H1 (cell line): ENCODE measurements around the gene CENPP. TPM values are rescaled to one million over a fixed set of nuclear protein-coding genes. Genes with fewer than 3 reads are reported as not detected.

Experiments used
- CTCF ChIA-PET: fragments of 300-600 bp; sonication (Branson Sonifier 250); formaldehyde crosslinking; loops from one replicate; lab custom pipeline; 2021; ENCODE audit not compliant: partially characterized antibody; lab: Charles Lee
- POLR2A ChIA-PET: fragments of 300-600 bp; sonication (Branson Sonifier 250); formaldehyde crosslinking; loops from one replicate; lab custom pipeline; 2021; ENCODE audit warnings: inconsistent platforms; ENCODE audit not compliant: partially characterized antibody; lab: Charles Lee
- DNase-seq, 2 experiments: peaks; one replicate each; pipeline versions ENCODE4 v3.0.0 to v3.0.0-alpha.2; 2010 to 2022; ENCODE audit warnings: low spot score in 2 of 2, low read depth in 1 of 2, mixed read lengths in 1 of 2
- FAIRE-seq: peaks from 2 replicates; lab custom pipeline; 2011; peaks lifted over from hg19 to GRCh38; lab: Jason Lieb, UNC
- H2AFZ ChIP-seq: 2 replicates; pipeline ENCODE4 v1.8.1; 2012; ENCODE audit warnings: low read length, inconsistent platforms
- H2AK5ac ChIP-seq: 2 replicates; pipeline ENCODE4 v1.6.1; 2013; ENCODE audit warnings: low read depth, low read length
- H2BK120ac ChIP-seq: replicated peaks from 2 replicates; pipeline ENCODE3; 2013; ENCODE audit warnings: low read depth, low read length, inconsistent platforms
- H2BK12ac ChIP-seq: 2 replicates; pipeline ENCODE4 v1.6.1; 2013; ENCODE audit warnings: low read depth, low read length
- H2BK15ac ChIP-seq: 2 replicates; pipeline ENCODE4 v1.6.1; 2013; ENCODE audit warnings: low read length
- H2BK20ac ChIP-seq: 2 replicates; pipeline ENCODE4 v1.6.1; 2013; ENCODE audit warnings: low read length
- H2BK5ac ChIP-seq: 2 replicates; pipeline ENCODE4 v1.6.1; 2013; ENCODE audit warnings: low read depth, low read length
- H3K14ac ChIP-seq: 2 replicates; pipeline ENCODE4 v1.6.1; 2013; ENCODE audit warnings: inconsistent platforms; ENCODE audit not compliant: insufficient read length
- H3K18ac ChIP-seq: 2 replicates; pipeline ENCODE4 v1.6.1; 2013; ENCODE audit warnings: low read length; ENCODE audit errors: extremely low read depth
- H3K23ac ChIP-seq: 2 replicates; pipeline ENCODE4 v1.6.1; 2013; ENCODE audit warnings: inconsistent platforms; ENCODE audit not compliant: insufficient read length
- H3K23me2 ChIP-seq: 2 replicates; pipeline ENCODE4 v1.6.1; 2013; ENCODE audit warnings: low read depth, low read length
- H3K27ac ChIP-seq: 2 replicates; pipeline ENCODE4 v1.6.1; 2011; ENCODE audit warnings: low read depth, low read length, inconsistent platforms
- H3K27me3 ChIP-seq, 4 experiments: replicated peaks in 1 of 4; 1 replicate in 1 of 4; 2 replicates in 3 of 4; pipeline versions ENCODE4 v1.6.1 to v1.8.1; 2011 to 2013; ENCODE audit warnings: low read length in 3 of 4, mild to moderate bottlenecking in 3 of 4, inconsistent platforms in 2 of 4, mixed read lengths in 2 of 4, moderate library complexity in 1 of 4; ENCODE audit not compliant: control insufficient read depth in 3 of 4, insufficient read depth in 3 of 4; ENCODE audit errors: extremely low read depth in 1 of 4
- H3K36me3 ChIP-seq, 4 experiments: 2 replicates each; pipeline versions ENCODE4 v1.6.1 to v1.8.1; 2011 to 2013; ENCODE audit warnings: mild to moderate bottlenecking in 4 of 4, low read length in 3 of 4, moderate library complexity in 2 of 4, control low read depth in 1 of 4, inconsistent platforms in 1 of 4; ENCODE audit not compliant: insufficient read depth in 4 of 4, control insufficient read depth in 2 of 4
- H3K4ac ChIP-seq: replicated peaks from 2 replicates; pipeline ENCODE3; 2013; ENCODE audit warnings: low read length, low read depth, mixed read lengths, inconsistent platforms; ENCODE audit not compliant: insufficient read length
- H3K4me1 ChIP-seq, 4 experiments: replicated peaks in 1 of 4; 1 replicate in 1 of 4; 2 replicates in 3 of 4; pipeline versions ENCODE4 v1.6.1 to v1.8.1; 2011 to 2013; ENCODE audit warnings: low read length in 3 of 4, inconsistent platforms in 2 of 4, mixed read lengths in 1 of 4; ENCODE audit not compliant: insufficient read depth in 4 of 4, control insufficient read depth in 3 of 4
- H3K4me2 ChIP-seq, 2 experiments: 2 replicates each; pipeline versions ENCODE4 v1.6.1 to v1.8.1; 2011 to 2013; ENCODE audit warnings: low read depth in 2 of 2, low read length in 2 of 2, control low read depth in 1 of 2, inconsistent platforms in 1 of 2, mild to moderate bottlenecking in 1 of 2; ENCODE audit not compliant: insufficient read depth in 1 of 2
- H3K4me3 ChIP-seq, 4 experiments: fragments of 200-600, 300-600 bp in 1 of 4; sonication (generic), shearing (Covaris generic), sonication (Bioruptor Twin) in 1 of 4; 2 replicates each; pipeline versions ENCODE4 v1.5.1 to v1.8.1; 2011 to 2016; ENCODE audit warnings: low read length in 4 of 4, low read depth in 3 of 4, control low read depth in 2 of 4, inconsistent platforms in 2 of 4, mild to moderate bottlenecking in 2 of 4, mixed read lengths in 1 of 4, moderate library complexity in 1 of 4; ENCODE audit not compliant: insufficient read depth in 2 of 4; ENCODE audit errors: extremely low read depth in 1 of 4
- H3K56ac ChIP-seq: replicated peaks from 2 replicates; pipeline ENCODE3; 2013; ENCODE audit warnings: low read depth, mild to moderate bottlenecking, mixed read lengths, low read length, inconsistent platforms; ENCODE audit not compliant: insufficient read length
- H3K79me1 ChIP-seq: 2 replicates; pipeline ENCODE4 v1.6.1; 2013; ENCODE audit warnings: low read depth, low read length, control low read depth
- H3K79me2 ChIP-seq, 2 experiments: 2 replicates each; pipeline versions ENCODE4 v1.6.1 to v1.8.1; 2012 to 2013; ENCODE audit warnings: low read length in 2 of 2, mild to moderate bottlenecking in 2 of 2, inconsistent platforms in 1 of 2; ENCODE audit not compliant: insufficient read depth in 2 of 2, control insufficient read depth in 1 of 2
- H3K9ac ChIP-seq, 4 experiments: replicated peaks in 1 of 4; 1 replicate in 1 of 4; 2 replicates in 3 of 4; pipeline versions ENCODE4 v1.6.1 to v1.8.1; 2011 to 2013; ENCODE audit warnings: low read depth in 3 of 4, low read length in 3 of 4, control low read depth in 2 of 4, mild to moderate bottlenecking in 2 of 4, moderate library complexity in 2 of 4, inconsistent platforms in 1 of 4; ENCODE audit errors: extremely low read depth in 1 of 4
- H3K9me3 ChIP-seq, 2 experiments: 2 replicates each; pipeline versions ENCODE4 v1.6.1 to v1.8.1; 2012 to 2013; ENCODE audit warnings: mild to moderate bottlenecking in 2 of 2, moderate library complexity in 2 of 2, control low read depth in 1 of 2, inconsistent platforms in 1 of 2, low read depth in 1 of 2, low read length in 1 of 2, mixed read lengths in 1 of 2; ENCODE audit not compliant: insufficient read depth in 2 of 2
- H4K20me1 ChIP-seq, 2 experiments: replicated peaks in 1 of 2; 2 replicates each; pipeline versions ENCODE3 to v1.8.1; 2011 to 2013; ENCODE audit warnings: inconsistent platforms in 2 of 2, low read length in 2 of 2, mild to moderate bottlenecking in 1 of 2; ENCODE audit not compliant: insufficient read depth in 2 of 2, control insufficient read depth in 1 of 2
- H4K5ac ChIP-seq: 2 replicates; pipeline ENCODE4 v1.6.1; 2013; ENCODE audit warnings: low read length, low read depth, mixed read lengths, inconsistent platforms; ENCODE audit not compliant: insufficient read length
- H4K8ac ChIP-seq: 2 replicates; pipeline ENCODE4 v1.8.0; 2013; ENCODE audit warnings: mild to moderate bottlenecking, moderate library complexity, low read length, inconsistent platforms; ENCODE audit not compliant: insufficient read depth; ENCODE audit errors: extremely low read depth
- H4K91ac ChIP-seq: replicated peaks from 2 replicates; pipeline ENCODE3; 2013; ENCODE audit warnings: low read length, mixed read lengths, inconsistent platforms; ENCODE audit not compliant: insufficient read length
- BCL11A ChIP-seq, 2 experiments: IDR thresholded peaks; one replicate each; pipeline ENCODE4 v1.6.1; 2011; ENCODE audit warnings: low read depth in 2 of 2, low read length in 2 of 2, mild to moderate bottlenecking in 2 of 2
- CBX8 ChIP-seq: fragments of 300-800, 300-1000 bp; sonication (generic); IDR thresholded peaks from 2 replicates; pipeline ENCODE4 v1.7.1; 2016; ENCODE audit warnings: low read depth, low read length, borderline replicate concordance
- CEBPB ChIP-seq: IDR thresholded peaks from 2 replicates; pipeline ENCODE4 v1.6.1; 2012; ENCODE audit warnings: low read depth, low read length
- GTF2F1 ChIP-seq: IDR thresholded peaks from 2 replicates; pipeline ENCODE4 v1.6.1; 2012; ENCODE audit warnings: low read depth, low read length, improper control_type of control experiment, borderline replicate concordance
- KDM4A ChIP-seq: IDR thresholded peaks from one replicate; pipeline ENCODE4 v1.7.1; 2012; ENCODE audit warnings: low read depth, mild to moderate bottlenecking, moderate library complexity, low read length, inconsistent platforms; ENCODE audit not compliant: severe bottlenecking
- NRF1 ChIP-seq: IDR thresholded peaks from 2 replicates; pipeline ENCODE4 v1.6.1; 2011; ENCODE audit warnings: mild to moderate bottlenecking, low read depth, low read length, improper control_type of control experiment
- SP1 ChIP-seq: IDR thresholded peaks from 2 replicates; pipeline ENCODE4 v1.6.1; 2011; ENCODE audit warnings: low read depth, low read length
- TAF1 ChIP-seq: IDR thresholded peaks from 2 replicates; pipeline ENCODE4 v1.6.1; 2011; ENCODE audit warnings: mild to moderate bottlenecking, low read depth, low read length
- TBP ChIP-seq: IDR thresholded peaks from 2 replicates; pipeline ENCODE4 v1.6.1; 2011; ENCODE audit warnings: low read depth, low read length, improper control_type of control experiment
- YY1 ChIP-seq: IDR thresholded peaks from 2 replicates; pipeline ENCODE4 v1.6.1; 2011; ENCODE audit warnings: low read depth, mild to moderate bottlenecking, low read length
- WGBS, 2 experiments: shearing (Covaris generic) in 1 of 2; methylation state at CpG; one replicate each; pipeline versions ENCODE4 v1.1.6 to v1.1.7; 2013 to 2015; ENCODE audit warnings: low lambda C conversion rate in 2 of 2, mixed read lengths in 2 of 2, inconsistent platforms in 1 of 2, low coverage in 1 of 2, missing lambda C conversion rate in 1 of 2; ENCODE audit not compliant: insufficient replicate concordance in 2 of 2, insufficient coverage in 1 of 2, insufficient read length in 1 of 2; ENCODE audit errors: extremely low coverage in 1 of 2, missing lambda C conversion rate in 1 of 2; 5-methylcytosine and 5-hydroxymethylcytosine counted together
- polyA plus RNA-seq, 7 experiments: library from polyadenylated mRNA; depleted of rRNA in 3 of 7; stranded (reverse) in 5 of 7; unstranded in 2 of 7; fragments of >200 nt in 5 of 7; fragments of 200-250 nt in 2 of 7; gene quantifications; 1 replicate in 5 of 7; 2 replicates in 1 of 7; 4 replicates in 1 of 7; pipeline versions ENCODE4 v1.2.1 to v1.2.3, GENCODE V29; 2011 to 2013; ENCODE audit warnings: missing spikeins in 2 of 7, mixed read lengths in 2 of 7
- total RNA-seq: library from RNA; stranded (reverse); fragmentation: NEBNext Ultra II Directional; extraction: Animal tissue kit (Norgen Biotek cat#: 25700); gene quantifications from 2 replicates; pipeline ENCODE4 v1.2.1, GENCODE V29; 2021

Gene CENPP
- total and polyA plus RNA-seq, 2 of the 8 experiments (the other 6 are each of a cell fraction or from before 2014, with no cell fraction given), result 2.7 to 10.8 TPM

DNA sequence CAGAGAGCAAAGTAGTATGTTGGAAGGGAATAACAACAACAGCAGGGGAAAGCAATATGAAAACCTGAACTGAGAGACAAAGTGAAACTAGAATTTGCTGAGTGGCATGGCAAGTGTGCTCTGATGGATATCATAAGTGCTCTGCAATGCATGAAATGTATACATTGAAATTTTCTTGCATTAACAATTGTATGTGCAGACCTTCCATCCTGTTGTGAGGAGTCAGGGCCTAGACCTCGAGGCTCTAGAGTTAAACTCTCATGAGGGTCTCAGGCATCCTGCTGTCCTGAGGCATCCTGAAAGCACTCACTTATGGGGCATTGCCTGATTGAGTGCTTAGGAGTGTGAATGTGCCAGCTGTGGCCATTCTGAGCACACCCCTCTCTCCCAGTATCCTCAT, 208.9 kb downstream of the CENPP start:
- no peak overlapping the region for H3K18ac ChIP-seq
- H4K91ac ChIP-seq, result no peak overlapping the region
- 73% methylated on average over 1 of the region's 1 CpG; no CpG with 5 or more reads in 1 of the 2 experiments for WGBS, 2 experiments
- H2AFZ ChIP-seq, result no peak overlapping the region
- no peaks in the 10 kb centered on the region for H3K4me1 ChIP-seq
- POLR2A ChIA-PET, result no interaction called here
- no peak overlapping the region for H3K23ac ChIP-seq
- no peaks in the 10 kb centered on the region for H3K36me3 ChIP-seq
- no peak overlapping the region for H3K27ac ChIP-seq
- H3K23me2 ChIP-seq, result no peaks in the 10 kb centered on the region
- H3K4me3 ChIP-seq, result no peak overlapping the region
- H2BK12ac ChIP-seq, result no peak overlapping the region
- DNase-seq (no peak), FAIRE-seq (no peak)
- H3K9ac ChIP-seq, result no peak overlapping the region
- H4K20me1 ChIP-seq, result no peaks in the 10 kb centered on the region
- H3K4me2 ChIP-seq, result no peak overlapping the region
- H2BK20ac ChIP-seq, result no peak overlapping the region
- no peak overlapping the region for H4K8ac ChIP-seq
- H2BK120ac ChIP-seq, result no peak overlapping the region
- no peak overlapping the region for H3K56ac ChIP-seq
- no peak overlapping the region for H4K5ac ChIP-seq
- no peak for TF ChIP-seq CEBPB
- no peak for TF ChIP-seq CBX8
- TF ChIP-seq YY1, result no peak
- no peak for TF ChIP-seq BCL11A (IDR thresholded peaks at IDR 0.05; ENCODE audit: low read depth in 2 of 2, low read length in 2 of 2)
- no peak for TF ChIP-seq SP1
- TF ChIP-seq TBP, result no peak
- no peak for TF ChIP-seq KDM4A
- no peak for TF ChIP-seq TAF1
- TF ChIP-seq GTF2F1, result no peak
- TF ChIP-seq NRF1, result no peak
- H3K79me2 ChIP-seq, result no peaks in the 10 kb centered on the region
- H3K4ac ChIP-seq, result no peak overlapping the region
- H3K27me3 ChIP-seq, result no peaks in the 10 kb centered on the region
- H2AK5ac ChIP-seq, result no peak overlapping the region
- CTCF ChIA-PET, result no interaction called here
- H3K9me3 ChIP-seq, result no peaks in the 10 kb centered on the region
- H2BK5ac ChIP-seq, result no peak overlapping the region
- no peak overlapping the region for H2BK15ac ChIP-seq
- H3K14ac ChIP-seq, result no peak overlapping the region
- H3K79me1 ChIP-seq, result no peaks in the 10 kb centered on the region
